KMS-11 (cell line): Measurements from ENCODE around the gene TUBGCP2.

Experiments
- H2AFZ ChIP-seq: fragments of 200-600 bp; sonication (generic); 2 replicates; pipeline ENCODE4 v1.6.1; 2016; ENCODE audit warnings: antibody characterized with exemption, mixed run types, low read depth
- H3K27ac ChIP-seq: fragments of 200-600 bp; sonication (generic); 2 replicates; pipeline ENCODE4 v1.6.1; 2016; ENCODE audit warnings: mild to moderate bottlenecking, mixed run types
- H3K27me3 ChIP-seq: fragments of 200-600 bp; sonication (generic); 2 replicates; pipeline ENCODE4 v1.6.1; 2017; ENCODE audit warnings: mild to moderate bottlenecking, low read depth, mixed run types, moderate library complexity; ENCODE audit not compliant: insufficient read depth
- H3K36me3 ChIP-seq: fragments of 200-600 bp; sonication (generic); 2 replicates; pipeline ENCODE4 v1.6.1; 2017; ENCODE audit warnings: mild to moderate bottlenecking, mixed run types; ENCODE audit not compliant: insufficient read depth
- H3K4me1 ChIP-seq: fragments of 200-600 bp; sonication (generic); 2 replicates; pipeline ENCODE4 v1.6.1; 2016; ENCODE audit warnings: mild to moderate bottlenecking, low read depth, mixed run types; ENCODE audit not compliant: poor library complexity, severe bottlenecking
- H3K4me2 ChIP-seq: fragments of 200-600 bp; sonication (generic); 2 replicates; pipeline ENCODE4 v1.7.0; 2016; ENCODE audit warnings: mild to moderate bottlenecking, mixed run types
- H3K4me3 ChIP-seq: fragments of 200-600 bp; sonication (generic); IDR thresholded peaks from 2 replicates; pipeline ENCODE4 v1.6.1; 2017; ENCODE audit warnings: low read depth, low read length, mixed read lengths; ENCODE audit not compliant: insufficient read depth
- H3K79me2 ChIP-seq: fragments of 200-600 bp; sonication (generic); 2 replicates; pipeline ENCODE4 v1.6.1; 2016; ENCODE audit warnings: low read depth, mixed run types; ENCODE audit not compliant: insufficient read depth
- H3K9ac ChIP-seq: fragments of 200-600 bp; sonication (generic); 2 replicates; pipeline ENCODE4 v1.6.1; 2016; ENCODE audit warnings: mild to moderate bottlenecking, mixed run types
- H4K20me1 ChIP-seq: fragments of 200-600 bp; sonication (generic); 2 replicates; pipeline ENCODE4 v1.6.1; 2016; ENCODE audit warnings: mild to moderate bottlenecking, mixed run types; ENCODE audit not compliant: insufficient read depth
- TF ChIP-seq, protein P1 (sequence below): fragments of 200-600 bp; sonication (generic); conservative IDR thresholded peaks from 2 replicates; pipeline ENCODE4 v1.6.1; 2017; ENCODE audit warnings: low read depth, mild to moderate bottlenecking, antibody characterized with exemption, low read length, moderate library complexity, mixed read lengths

Gene TUBGCP2

DNA sequence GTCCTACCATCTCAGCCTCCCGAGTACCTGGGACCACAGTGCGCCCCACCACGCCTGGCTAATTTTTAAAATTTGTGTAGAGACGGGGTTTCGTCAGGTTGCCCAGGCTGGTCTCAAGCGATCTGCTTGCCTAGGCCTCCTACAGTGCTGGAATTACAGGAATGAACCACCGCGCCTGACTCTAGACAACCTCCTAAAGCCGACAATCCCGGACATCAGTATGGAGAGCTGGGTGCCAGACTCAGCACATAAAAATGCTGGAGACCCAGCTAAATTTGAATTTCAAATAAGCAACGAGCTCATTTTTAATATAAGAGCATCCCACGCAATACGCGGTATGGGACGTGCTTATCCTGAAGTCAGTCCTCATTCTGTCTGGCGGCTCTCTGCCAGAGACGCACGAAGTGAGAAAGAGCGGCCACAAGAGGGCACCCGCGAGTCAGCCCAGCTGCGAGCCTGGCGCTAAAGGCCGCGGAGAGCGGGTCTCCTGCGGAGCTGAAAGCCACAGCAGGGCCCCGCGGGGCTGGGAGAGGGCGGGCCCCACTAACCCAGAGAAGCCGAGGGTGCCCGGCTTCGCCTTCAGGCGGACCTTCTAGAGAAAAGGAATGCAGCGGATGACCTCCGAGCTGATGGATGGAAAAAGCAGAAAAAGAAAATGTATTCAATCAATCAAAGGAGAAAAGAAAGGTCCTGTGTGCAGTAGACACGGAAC is 21.0 kb upstream of the TUBGCP2 start:
- peaks cover 46% of the 10 kb centered on the region for H3K27me3 ChIP-seq
- no peak overlapping the region for H3K9ac ChIP-seq

DNA sequence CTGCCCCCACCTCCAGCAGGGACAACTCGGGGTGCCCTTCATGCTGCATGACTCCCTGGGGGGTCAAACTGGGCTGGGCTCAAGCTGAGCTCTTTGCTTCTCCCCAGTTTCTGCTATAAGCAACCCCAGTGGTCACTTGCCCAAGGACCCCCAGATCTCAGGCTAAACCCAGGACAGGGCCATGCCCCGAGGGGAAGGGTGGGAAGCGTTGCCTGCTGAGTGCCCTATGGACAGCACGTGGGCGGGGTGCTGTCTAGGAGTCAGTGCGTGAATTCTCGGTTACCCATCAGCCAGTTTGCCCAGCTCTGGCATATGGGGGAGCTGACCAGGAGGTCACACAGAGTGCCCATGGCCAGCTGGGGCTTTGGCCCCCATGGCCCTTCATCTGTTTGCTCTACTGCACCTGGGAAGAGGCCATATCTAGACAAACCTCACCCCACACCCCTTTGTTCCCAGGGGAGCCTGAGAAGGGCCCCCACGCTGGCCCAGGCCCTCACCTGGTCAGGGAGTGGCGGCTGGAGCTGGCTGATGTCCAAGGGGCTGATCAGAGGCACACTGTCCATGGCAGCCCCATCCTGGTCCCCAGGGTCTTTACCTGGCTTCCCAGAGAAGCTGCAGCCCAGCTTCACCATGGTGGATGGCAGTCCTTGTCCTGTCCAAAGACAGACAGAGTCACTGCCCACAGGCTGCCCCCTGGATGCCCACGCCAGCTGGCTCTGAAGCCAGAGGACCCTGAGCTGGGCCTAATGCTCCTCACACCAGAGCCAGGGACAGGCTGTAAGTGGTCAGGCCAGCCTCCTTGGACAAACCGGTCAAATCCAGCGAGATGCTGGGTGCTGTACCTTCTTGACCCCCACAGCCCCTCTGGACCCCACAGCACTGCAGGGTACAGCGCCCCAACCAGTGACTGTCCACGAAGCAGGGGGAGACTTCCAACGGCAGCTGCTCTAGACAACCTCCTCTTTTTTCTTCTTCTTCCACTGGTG is 20.0 kb upstream of the TUBGCP2 start:
- no peak overlapping the region for H3K4me2 ChIP-seq
- H3K36me3 ChIP-seq: no peaks in the 10 kb centered on the region
- H3K4me1 ChIP-seq: peaks cover 6% of the 10 kb centered on the region
- no peak overlapping the region for H2AFZ ChIP-seq
- H3K27ac ChIP-seq: no peak overlapping the region
- peaks cover 46% of the 10 kb centered on the region for H3K27me3 ChIP-seq
- H3K79me2 ChIP-seq: no peaks in the 10 kb centered on the region
- H3K9ac ChIP-seq: no peak overlapping the region
- H4K20me1 ChIP-seq: no peaks in the 10 kb centered on the region
- no peak overlapping the region for H3K4me3 ChIP-seq
- TF ChIP-seq, protein P1, sequence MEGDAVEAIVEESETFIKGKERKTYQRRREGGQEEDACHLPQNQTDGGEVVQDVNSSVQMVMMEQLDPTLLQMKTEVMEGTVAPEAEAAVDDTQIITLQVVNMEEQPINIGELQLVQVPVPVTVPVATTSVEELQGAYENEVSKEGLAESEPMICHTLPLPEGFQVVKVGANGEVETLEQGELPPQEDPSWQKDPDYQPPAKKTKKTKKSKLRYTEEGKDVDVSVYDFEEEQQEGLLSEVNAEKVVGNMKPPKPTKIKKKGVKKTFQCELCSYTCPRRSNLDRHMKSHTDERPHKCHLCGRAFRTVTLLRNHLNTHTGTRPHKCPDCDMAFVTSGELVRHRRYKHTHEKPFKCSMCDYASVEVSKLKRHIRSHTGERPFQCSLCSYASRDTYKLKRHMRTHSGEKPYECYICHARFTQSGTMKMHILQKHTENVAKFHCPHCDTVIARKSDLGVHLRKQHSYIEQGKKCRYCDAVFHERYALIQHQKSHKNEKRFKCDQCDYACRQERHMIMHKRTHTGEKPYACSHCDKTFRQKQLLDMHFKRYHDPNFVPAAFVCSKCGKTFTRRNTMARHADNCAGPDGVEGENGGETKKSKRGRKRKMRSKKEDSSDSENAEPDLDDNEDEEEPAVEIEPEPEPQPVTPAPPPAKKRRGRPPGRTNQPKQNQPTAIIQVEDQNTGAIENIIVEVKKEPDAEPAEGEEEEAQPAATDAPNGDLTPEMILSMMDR: no peak

More for the DNA sequence above, 21.0 kb upstream of the TUBGCP2 start:
- Histone ChIP-seq H4K20me1 (no peaks in the 10 kb centered on the region), H3K27ac (no peak overlapping the region), H3K79me2 (no peaks in the 10 kb centered on the region), H3K4me2 (peak overlapping the region; percentile 76), H3K36me3 (no peaks in the 10 kb centered on the region), H2AFZ (peak overlapping the region; percentile 22; the same call in 1 of the 2 replicates), H3K4me1 (peaks cover 6% of the 10 kb centered on the region), H3K4me3 (no peak overlapping the region)
- TF ChIP-seq, protein P1: peak; percentile 90

DNA sequence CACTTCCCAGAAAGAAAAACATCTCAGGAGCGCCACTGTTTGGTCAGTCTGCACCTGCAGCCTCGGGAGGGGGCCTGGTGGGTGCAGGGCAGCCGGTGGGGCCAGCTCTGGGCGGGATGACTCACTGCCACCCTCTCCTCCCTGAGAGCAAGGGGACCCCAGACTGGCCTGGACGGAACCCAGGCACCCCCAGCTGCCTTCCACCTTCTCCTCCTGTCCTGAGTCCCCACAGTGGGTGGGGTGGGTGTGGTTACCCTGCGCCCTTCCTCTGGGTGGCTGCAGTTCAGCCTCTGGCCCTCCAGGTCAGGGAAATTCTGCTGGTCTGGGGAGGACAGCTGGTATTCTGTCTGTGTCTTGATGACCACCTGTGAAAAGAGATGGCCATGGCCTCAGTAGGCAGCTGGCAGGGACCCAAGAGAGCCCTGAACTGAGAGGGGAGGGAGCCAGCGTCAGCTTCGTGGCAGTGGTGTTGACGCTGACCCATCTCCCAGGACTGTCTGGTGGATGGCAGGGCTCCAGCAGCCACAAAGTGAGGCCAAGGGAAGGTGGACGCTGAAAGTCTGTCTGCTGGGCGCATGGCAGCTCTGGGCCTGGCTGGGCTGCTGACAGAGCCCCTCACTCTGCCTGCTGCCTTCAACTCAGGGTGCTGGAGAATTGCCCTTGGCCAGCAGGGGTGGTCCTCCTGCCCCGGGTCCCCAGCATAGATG is 19.1 kb upstream of the TUBGCP2 start:
- Histone ChIP-seq H3K79me2 (no peaks in the 10 kb centered on the region), H3K4me2 (no peak overlapping the region), H3K4me1 (peaks cover 6% of the 10 kb centered on the region), H3K27ac (no peak overlapping the region), H3K27me3 (peaks cover 44% of the 10 kb centered on the region), H3K9ac (no peak overlapping the region), H3K36me3 (no peaks in the 10 kb centered on the region), H3K4me3 (no peak overlapping the region), H4K20me1 (no peaks in the 10 kb centered on the region), H2AFZ (no peak overlapping the region)
- TF ChIP-seq, protein P1: no peak

DNA sequence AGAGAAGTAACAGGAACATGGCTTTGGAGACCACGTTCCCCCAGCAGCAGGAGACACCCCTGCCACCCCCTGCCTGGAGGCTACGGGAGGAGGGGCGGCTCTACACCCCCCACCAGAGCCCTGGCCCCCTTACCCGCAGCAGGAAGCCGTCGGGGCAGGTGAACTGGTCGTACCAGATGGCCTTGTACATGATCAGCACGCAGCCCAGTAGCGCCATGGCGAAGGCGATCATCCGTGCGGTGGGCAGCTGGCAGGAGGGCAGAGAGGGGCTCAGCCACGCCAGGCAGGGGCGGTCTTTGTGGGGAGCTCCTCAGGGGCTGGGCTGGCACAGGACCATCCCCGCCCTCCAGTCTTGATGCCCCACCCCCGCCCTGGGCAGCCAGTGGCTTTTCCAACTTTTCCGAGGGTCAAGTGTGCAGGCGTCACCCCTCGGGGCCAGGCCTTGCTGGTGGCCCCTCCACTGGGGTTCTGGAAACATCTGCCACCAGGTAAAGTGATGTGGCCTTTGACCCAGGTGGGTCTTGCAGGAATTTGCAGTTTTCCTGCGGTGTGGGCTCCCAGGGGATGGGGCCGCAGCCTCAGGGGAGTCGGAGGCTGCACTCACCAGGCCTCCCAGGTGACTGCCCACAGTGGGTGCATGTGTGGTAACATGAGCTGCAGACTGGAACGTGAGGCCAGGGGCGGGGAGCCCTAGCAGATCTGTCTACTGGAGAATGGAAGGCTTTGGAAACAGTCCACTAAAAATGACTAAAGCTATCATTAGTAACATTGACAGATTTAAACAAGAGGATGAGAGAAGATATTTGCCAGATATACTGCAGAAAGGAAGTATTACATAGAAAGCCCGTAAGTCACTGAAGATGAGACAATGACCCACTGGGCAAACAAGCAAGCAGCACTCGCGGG is 18.3 kb upstream of the TUBGCP2 start:
- H3K4me2 ChIP-seq: no peak overlapping the region
- no peak overlapping the region for H3K4me3 ChIP-seq
- H3K79me2 ChIP-seq: no peaks in the 10 kb centered on the region
- H3K27ac ChIP-seq: no peak overlapping the region
- H3K9ac ChIP-seq: no peak overlapping the region
- TF ChIP-seq, protein P1: no peak
- no peak overlapping the region for H2AFZ ChIP-seq
- no peaks in the 10 kb centered on the region for H4K20me1 ChIP-seq
- peaks cover 37% of the 10 kb centered on the region; the same call in 1 of the 2 replicates for H3K27me3 ChIP-seq
- H3K36me3 ChIP-seq: no peaks in the 10 kb centered on the region
- peaks cover 6% of the 10 kb centered on the region for H3K4me1 ChIP-seq
